RWPE1 (cell line): ENCODE results near the gene ADCY3.

Source experiments
- CTCF ChIA-PET: fragments of 350-600 bp; sonication (Branson Sonifier 250); formaldehyde crosslinking; extraction: SDS; loops from one replicate; lab custom pipeline; 2021; lab: Yijun Ruan, JAX
- POLR2A ChIA-PET: fragments of 400-600 bp; formaldehyde crosslinking; extraction: SDS; loops from one replicate; lab custom pipeline; 2020; ENCODE audit warnings: antibody characterized with exemption; ENCODE audit not compliant: low non-redundant PET; lab: Yijun Ruan, JAX
- DNase-seq: peaks from one replicate; pipeline ENCODE4 v3.0.0; 2012; ENCODE audit warnings: low spot score
- H3K27ac ChIP-seq: fragments of 450-650 bp; 2 replicates; pipeline ENCODE4 v1.5.1; 2017
- CTCF ChIP-seq: fragments of 450-650 bp; conservative IDR thresholded peaks from 2 replicates; pipeline ENCODE4 v1.5.1; 2017; ENCODE audit warnings: low read depth, mild to moderate bottlenecking

The ADCY3 gene

GRCh38 chr2:24863641-24864040 lies 56.4 kb downstream of the ADCY3 start:
- H3K27ac ChIP-seq = no peak overlapping the region
- POLR2A ChIA-PET = no interaction called here
- no peak for TF ChIP-seq CTCF
- DNase-seq = no peak
- CTCF ChIA-PET = no interaction called here

GRCh38 chr2:24861500-24861899 lies 58.5 kb downstream of the ADCY3 start:
- H3K27ac ChIP-seq = no peak overlapping the region
- TF ChIP-seq CTCF = no peak
- POLR2A ChIA-PET = no interaction called here
- DNase-seq = no peak
- CTCF ChIA-PET = no interaction called here

GRCh38 chr2:24860631-24861030 lies 59.4 kb downstream of the ADCY3 start:
- TF ChIP-seq CTCF = no peak
- ChIA-PET POLR2A (no interaction called here), CTCF (no interaction called here)
- no peak for DNase-seq
- H3K27ac ChIP-seq = no peak overlapping the region

DNA sequence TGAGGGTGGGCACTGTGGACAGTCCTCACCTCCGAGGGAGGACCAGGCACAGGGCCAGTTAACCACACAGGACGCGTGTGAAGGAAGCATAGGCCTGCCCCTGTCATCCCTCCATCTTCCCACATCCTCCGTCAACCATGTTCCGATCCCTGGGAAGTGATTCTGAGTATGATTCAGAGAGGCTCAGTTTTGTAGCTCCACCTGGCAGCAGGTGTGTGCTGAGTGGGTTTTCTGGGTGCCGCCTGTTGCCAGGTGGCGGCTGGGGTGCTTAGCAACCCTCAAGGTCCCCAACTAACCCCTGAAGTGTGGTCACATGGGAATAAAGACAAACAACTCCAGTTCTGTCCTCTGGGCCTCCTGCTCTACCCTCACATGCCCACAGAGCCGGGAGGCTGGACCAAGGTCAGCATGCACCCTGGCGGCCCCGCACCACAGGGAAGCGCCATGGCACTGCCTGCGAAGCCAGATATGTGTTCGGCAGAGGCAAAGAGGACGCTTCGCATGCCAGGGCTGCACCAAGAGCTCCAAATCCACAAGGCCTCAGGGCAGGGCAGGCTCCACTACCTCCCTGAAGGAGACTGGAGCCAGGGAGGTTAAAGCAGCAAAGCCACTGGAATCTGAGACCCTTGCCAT lies 60.0 kb downstream of the ADCY3 start:
- no peak overlapping the region for H3K27ac ChIP-seq
- CTCF ChIA-PET = no interaction called here
- POLR2A ChIA-PET = interaction anchor here (0.6 kb wide), 1 partner anchor 259 kb away, joined by 3 read pairs; no protein-coding TSS in a partner anchor
- DNase-seq = no peak
- no peak for TF ChIP-seq CTCF

- POLR2A ChIA-PET = no interaction called here
- no peak for DNase-seq
- CTCF ChIA-PET = no interaction called here
- no peak for TF ChIP-seq CTCF
- H3K27ac ChIP-seq = no peak overlapping the region
These were observed 61.0 kb downstream of the ADCY3 start for GRCh38 chr2:24858996-24859395.

GRCh38 chr2:24857746-24858145 lies 62.3 kb downstream of the ADCY3 start:
- no peak overlapping the region for H3K27ac ChIP-seq
- DNase-seq = no peak
- no peak for TF ChIP-seq CTCF
- ChIA-PET POLR2A (no interaction called here), CTCF (no interaction called here)
